GM12892 (cell line): ENCODE measurements around the gene DLG2.

Source experiments
- DNase-seq: peaks from one replicate; pipeline ENCODE4 v3.0.0; 2011; ENCODE audit not compliant: insufficient read length
- FAIRE-seq: peaks from 2 replicates; lab custom pipeline; 2011; peaks lifted over from hg19 to GRCh38; lab: Jason Lieb, UNC
- POLR2A ChIP-seq: IDR thresholded peaks from 2 replicates; pipeline ENCODE4 v1.6.1; 2011; ENCODE audit warnings: low read depth, low read length, control low read depth
- POLR2AphosphoS5 ChIP-seq: IDR thresholded peaks from 2 replicates; pipeline ENCODE4 v1.6.1; 2011; ENCODE audit warnings: low read depth, low read length, control low read depth
- TAF1 ChIP-seq: IDR thresholded peaks from 2 replicates; pipeline ENCODE4 v1.6.1; 2011; ENCODE audit warnings: low read depth, mild to moderate bottlenecking, control low read depth, low read length, borderline replicate concordance

Gene DLG2

DNA sequence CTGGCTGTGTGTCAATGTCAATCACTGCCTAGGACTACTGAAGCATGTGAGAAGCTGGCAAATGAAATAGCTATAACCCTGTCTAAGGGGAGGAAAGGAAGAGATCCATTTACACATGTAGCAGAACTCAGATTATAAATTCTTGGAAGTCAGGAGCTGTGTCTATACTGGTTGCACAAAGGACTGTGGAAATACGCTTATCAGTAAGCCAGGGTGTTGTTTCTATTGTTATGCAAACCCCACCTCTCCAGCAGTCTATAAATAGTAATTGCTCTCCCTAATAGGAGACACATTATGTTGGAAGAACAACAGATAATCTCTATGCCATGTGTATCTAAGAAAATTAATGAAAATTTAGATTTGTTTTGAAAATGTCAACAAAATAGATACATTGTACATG lies 1647.6 kb downstream of the DLG2 start:
- no peak for TF ChIP-seq POLR2A
- no peak for TF ChIP-seq POLR2AphosphoS5
- TF ChIP-seq TAF1, result no peak
- DNase-seq (no peak), FAIRE-seq (no peak)

DNA sequence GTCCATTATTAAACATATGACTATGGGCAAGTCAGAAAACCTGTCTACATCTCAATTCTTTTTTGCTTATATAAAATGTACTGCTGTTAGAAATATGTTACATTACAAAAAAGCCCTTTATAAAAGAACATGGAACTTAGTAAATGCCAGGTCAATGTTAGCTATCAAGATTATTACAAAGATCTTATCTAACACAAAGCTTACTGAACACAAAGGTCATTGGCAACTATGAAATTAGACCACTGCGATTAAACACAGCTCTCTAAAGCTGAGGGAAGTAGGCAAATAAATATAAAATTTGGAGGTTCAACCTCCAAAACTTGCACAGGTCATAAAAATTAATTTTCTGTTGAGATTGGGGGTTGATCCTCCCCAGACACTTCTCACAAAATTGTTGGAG lies 1648.2 kb downstream of the DLG2 start:
- no peak for DNase-seq
- FAIRE-seq, result no peak
- TF ChIP-seq POLR2A, result no peak
- TF ChIP-seq POLR2AphosphoS5, result no peak
- TF ChIP-seq TAF1, result no peak

DNA sequence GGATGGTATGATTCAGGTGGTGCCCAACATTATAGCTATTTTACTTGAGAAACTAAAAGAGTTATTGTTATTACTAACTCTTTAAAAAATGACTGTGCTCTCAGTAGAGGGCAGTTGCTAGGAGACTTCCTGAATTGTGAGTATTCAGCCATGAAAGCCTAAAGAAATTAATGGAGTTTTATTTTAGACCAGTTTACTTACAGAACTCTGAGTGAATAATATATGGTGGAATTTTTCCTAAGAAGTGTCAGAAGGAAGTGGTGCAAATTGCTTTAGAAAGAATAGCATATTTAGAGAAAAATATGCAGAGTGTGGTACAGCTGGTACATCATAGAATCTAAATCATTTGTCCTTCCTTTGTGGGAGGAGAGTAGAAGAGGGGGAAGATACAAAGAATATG lies 1651.1 kb downstream of the DLG2 start:
- FAIRE-seq (no peak), DNase-seq (no peak)
- no peak for TF ChIP-seq TAF1
- TF ChIP-seq POLR2A, result no peak
- no peak for TF ChIP-seq POLR2AphosphoS5

DNA sequence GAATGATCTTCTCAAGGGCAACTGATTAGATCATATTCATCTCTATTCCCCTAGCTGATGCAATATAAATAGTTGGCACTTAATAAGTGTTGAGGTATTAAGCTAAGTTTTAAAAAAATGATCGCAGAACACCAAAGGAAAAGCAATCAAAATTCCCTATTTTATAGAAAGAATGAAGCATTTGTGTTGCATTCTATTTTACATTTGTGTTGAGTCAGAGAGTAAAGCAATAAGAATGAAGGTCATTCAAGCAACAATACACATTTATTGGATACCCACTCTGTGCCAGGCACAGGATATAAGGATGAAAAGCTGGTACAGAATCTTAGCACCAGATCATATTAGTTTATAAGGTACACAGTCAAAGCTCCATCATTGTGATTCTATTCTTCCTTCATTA lies 1654.6 kb downstream of the DLG2 start:
- no peak for FAIRE-seq
- no peak for DNase-seq
- TF ChIP-seq POLR2AphosphoS5 (no peak), POLR2A (no peak), TAF1 (no peak)

DNA sequence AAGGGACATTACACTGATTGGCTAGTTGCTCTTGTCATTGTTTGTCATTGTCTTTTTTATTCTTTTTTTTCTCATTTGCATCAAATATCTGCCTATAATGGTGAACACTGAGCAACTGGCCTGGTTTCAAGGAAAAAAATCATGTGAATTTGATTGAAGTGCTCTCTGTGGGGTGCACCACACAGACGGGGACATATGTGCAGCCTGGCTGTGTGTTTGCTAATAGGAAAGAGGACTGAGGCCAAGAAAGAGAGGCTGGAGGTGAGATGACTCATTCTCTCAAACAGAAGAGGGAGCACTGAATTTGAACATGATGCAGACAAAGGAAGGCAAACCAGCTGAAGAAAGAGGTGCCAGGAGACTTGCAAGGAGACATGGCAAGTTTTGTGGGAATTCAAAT lies 1656.1 kb downstream of the DLG2 start:
- TF ChIP-seq POLR2AphosphoS5 (no peak), TAF1 (no peak), POLR2A (no peak)
- DNase-seq (no peak), FAIRE-seq (no peak)

DNA sequence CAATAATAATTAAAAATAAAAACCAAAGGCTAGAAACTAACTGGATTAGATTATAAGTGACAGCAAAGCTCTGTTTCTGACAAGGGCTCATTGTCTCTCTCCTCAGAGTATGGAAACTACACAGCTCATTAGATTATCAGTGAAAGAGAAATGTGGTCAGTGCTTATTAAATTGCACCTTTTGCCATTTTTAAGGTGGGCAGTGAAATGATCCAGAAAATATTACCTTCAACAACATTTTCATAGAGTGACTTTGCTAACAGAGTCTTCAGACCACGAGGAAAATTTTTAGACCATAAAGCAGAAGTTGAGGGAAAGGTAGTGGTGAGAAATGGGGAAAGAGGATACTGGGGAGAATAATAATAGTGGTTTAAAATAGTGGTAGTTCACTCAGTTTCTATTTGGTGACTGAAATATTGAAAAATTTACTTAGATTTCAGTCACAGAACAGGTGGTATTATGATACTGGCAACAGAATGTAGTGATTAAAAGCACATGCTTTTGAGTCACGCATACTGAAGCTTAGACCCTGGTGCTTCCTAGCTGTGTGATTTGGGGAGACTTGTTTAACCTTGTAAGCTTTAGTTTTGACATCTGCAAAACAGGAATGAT lies 1657.0 kb downstream of the DLG2 start:
- TF ChIP-seq POLR2A, result no peak
- DNase-seq (no peak), FAIRE-seq (no peak)

DNA sequence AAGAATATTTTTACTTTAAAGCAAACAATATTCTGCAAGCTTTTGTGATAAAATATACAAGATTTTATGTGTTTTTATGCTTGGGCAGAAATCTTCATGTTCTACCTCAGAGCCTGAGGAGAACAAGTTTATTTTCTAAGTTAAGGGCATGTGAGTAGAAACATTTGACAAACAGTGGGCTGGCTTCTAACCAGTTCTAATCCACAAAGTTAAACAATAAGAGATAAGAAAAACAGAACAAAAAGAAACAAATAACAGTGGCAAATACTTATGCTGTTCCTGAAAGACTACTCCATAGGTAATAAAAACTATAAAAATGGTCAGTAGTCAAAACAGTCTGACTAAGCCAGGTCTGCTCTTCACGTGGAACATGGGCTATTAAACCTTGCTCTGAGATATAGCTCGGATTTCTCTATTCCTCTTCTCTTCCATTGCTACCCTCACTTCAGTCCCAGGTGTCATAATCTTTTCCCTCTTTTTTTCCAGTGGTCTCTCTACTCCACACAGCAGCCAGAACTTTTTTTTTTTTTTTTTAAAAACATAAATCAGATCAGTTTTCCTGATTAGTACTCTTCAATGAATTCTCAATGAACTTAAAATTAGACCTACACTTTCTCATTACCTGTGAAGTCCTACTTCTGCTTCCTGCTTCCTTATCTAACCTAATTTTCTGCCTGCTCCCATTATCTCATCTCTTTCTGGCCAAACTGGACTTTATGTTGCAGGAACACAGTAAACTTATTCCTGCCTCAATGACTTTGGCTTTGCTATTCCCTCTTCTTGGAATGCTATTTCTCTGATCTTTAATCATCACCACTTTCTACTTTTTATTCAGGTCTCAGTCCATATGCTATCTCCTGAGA lies 1669.9 kb downstream of the DLG2 start:
- FAIRE-seq, result no peak
- no peak for DNase-seq
- TF ChIP-seq POLR2A (no peak), TAF1 (no peak), POLR2AphosphoS5 (no peak)

DNA sequence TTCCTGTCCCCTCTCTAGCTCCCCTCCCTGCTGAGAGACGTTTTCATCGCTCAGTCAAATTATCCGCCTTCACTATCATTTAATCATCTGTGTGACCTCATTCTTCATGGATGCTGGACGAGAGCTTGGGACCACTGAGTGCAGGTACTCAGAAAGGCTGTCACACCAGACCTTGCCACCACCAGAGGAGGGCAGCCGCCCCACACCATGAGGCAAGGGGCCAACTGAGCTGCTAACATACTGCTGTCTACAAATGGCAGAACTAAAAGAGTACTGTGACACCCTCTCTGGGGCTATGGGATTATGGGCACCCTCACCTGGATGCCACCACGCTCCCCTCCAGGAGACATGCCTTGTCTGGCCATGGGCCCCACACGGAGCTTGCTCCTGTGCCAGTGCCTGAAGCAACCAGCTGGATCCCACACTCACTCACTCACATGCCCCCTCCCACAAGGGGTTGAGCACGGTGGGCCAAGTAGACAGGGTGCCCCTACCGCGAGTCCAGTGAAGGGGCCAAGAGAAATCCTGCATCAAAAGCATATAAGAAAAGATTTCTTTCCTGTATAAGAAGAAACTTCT lies 1670.9 kb downstream of the DLG2 start:
- no peak for FAIRE-seq
- DNase-seq, result no peak
- TF ChIP-seq POLR2A, result no peak

DNA sequence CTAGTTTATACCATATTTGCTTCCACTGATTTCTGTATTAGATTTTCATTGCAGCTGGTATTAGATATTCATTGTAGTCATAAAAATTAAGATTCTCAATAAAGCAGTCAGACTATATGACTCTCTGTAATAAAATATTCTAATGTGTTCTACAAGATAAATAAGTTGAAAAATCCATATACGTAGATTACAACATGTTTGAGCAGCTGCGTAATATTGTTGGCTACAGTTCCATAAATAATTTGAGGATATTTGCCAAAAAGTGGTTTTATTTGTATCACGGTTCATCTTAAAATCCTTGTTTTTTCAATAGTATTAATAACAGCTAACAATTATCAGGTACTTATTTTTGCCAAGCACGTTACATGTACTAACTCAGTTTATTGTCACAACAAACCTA lies 1672.4 kb downstream of the DLG2 start:
- FAIRE-seq (no peak), DNase-seq (no peak)
- no peak for TF ChIP-seq TAF1
- no peak for TF ChIP-seq POLR2AphosphoS5
- TF ChIP-seq POLR2A, result no peak

DNA sequence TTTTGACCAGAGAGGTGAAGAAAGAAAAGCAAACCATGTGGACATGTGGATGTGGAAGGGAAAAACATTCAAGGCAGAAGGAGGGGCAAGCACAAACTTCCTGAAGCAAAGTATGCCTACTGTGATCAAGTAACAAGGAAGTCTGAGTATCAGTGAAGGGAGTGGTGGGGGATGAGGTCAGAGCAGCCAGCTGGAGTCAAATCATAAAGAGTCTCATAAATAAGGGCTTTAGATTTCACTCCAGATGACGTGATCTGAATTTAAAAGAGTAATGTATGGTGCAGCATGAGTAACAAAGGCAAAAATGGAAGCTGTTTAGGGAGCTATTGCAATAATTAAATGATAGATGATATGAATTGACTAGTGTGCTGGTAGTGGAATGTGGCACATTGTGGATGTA lies 1675.6 kb downstream of the DLG2 start:
- FAIRE-seq (no peak), DNase-seq (no peak)
- no peak for TF ChIP-seq POLR2AphosphoS5
- no peak for TF ChIP-seq TAF1
- TF ChIP-seq POLR2A, result no peak

DNA sequence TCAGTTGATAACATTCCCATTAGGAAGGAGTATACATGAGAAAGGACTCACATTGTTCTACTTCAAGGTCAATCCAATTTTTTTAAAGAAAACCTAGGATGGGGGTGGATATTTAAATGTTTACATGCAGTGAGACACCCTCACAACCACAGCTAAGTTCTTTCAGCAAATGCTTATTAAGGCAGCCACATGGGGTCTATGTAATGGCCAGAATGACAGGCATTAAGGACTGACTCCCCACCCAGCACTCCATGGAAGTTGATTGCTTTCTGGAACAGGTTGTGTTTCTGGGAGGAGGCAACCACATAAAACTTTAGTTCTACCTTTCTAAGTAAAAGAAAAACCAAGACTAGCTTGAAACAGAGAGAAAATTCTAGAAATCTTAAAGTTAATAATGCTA lies 1678.9 kb downstream of the DLG2 start:
- DNase-seq (no peak), FAIRE-seq (no peak)
- TF ChIP-seq POLR2AphosphoS5, result no peak
- no peak for TF ChIP-seq TAF1
- no peak for TF ChIP-seq POLR2A

DNA sequence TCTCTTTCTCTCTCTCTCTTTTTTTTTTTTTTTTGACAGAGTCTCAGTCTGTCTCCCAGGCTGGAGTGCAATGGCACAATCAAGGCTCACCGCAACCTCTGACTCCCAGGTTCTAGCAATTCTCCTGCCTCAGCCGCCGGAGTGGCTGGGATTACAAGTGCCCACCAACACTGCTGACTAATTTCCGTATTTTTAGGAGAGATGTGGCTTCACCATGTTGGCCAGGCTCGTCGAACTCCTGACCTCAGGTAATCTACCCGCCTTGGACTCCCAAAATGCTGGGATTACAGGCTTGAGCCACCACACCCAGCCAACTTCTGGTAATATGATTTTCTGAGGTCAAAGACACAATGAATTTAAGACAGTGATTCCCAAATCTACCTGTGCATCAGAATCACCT lies 1681.2 kb downstream of the DLG2 start:
- TF ChIP-seq POLR2A, result no peak
- no peak for TF ChIP-seq TAF1
- no peak for TF ChIP-seq POLR2AphosphoS5
- DNase-seq (no peak), FAIRE-seq (no peak)
